H1 (cell line): Measurements from ENCODE around the gene PFN4. TPM values are rescaled to one million over a fixed set of nuclear protein-coding genes. Genes with fewer than 3 reads are reported as not detected.

ENCODE experiments used
- CTCF ChIA-PET: fragments of 300-600 bp; sonication (Branson Sonifier 250); formaldehyde crosslinking; loops from one replicate; lab custom pipeline; 2021; ENCODE audit not compliant: partially characterized antibody; lab: Charles Lee
- POLR2A ChIA-PET: fragments of 300-600 bp; sonication (Branson Sonifier 250); formaldehyde crosslinking; loops from one replicate; lab custom pipeline; 2021; ENCODE audit warnings: inconsistent platforms; ENCODE audit not compliant: partially characterized antibody; lab: Charles Lee
- DNase-seq, 2 experiments: peaks; one replicate each; pipeline versions ENCODE4 v3.0.0 to v3.0.0-alpha.2; 2010 to 2022; ENCODE audit warnings: low spot score in 2 of 2, low read depth in 1 of 2, mixed read lengths in 1 of 2
- FAIRE-seq: peaks from 2 replicates; lab custom pipeline; 2011; peaks lifted over from hg19 to GRCh38; lab: Jason Lieb, UNC
- H2AFZ ChIP-seq: 2 replicates; pipeline ENCODE4 v1.8.1; 2012; ENCODE audit warnings: low read length, inconsistent platforms
- H2AK5ac ChIP-seq: 2 replicates; pipeline ENCODE4 v1.6.1; 2013; ENCODE audit warnings: low read depth, low read length
- H2BK120ac ChIP-seq: replicated peaks from 2 replicates; pipeline ENCODE3; 2013; ENCODE audit warnings: low read depth, low read length, inconsistent platforms
- H2BK12ac ChIP-seq: 2 replicates; pipeline ENCODE4 v1.6.1; 2013; ENCODE audit warnings: low read depth, low read length
- H2BK15ac ChIP-seq: 2 replicates; pipeline ENCODE4 v1.6.1; 2013; ENCODE audit warnings: low read length
- H2BK20ac ChIP-seq: 2 replicates; pipeline ENCODE4 v1.6.1; 2013; ENCODE audit warnings: low read length
- H2BK5ac ChIP-seq: 2 replicates; pipeline ENCODE4 v1.6.1; 2013; ENCODE audit warnings: low read depth, low read length
- H3K14ac ChIP-seq: 2 replicates; pipeline ENCODE4 v1.6.1; 2013; ENCODE audit warnings: inconsistent platforms; ENCODE audit not compliant: insufficient read length
- H3K18ac ChIP-seq: 2 replicates; pipeline ENCODE4 v1.6.1; 2013; ENCODE audit warnings: low read length; ENCODE audit errors: extremely low read depth
- H3K23ac ChIP-seq: 2 replicates; pipeline ENCODE4 v1.6.1; 2013; ENCODE audit warnings: inconsistent platforms; ENCODE audit not compliant: insufficient read length
- H3K23me2 ChIP-seq: 2 replicates; pipeline ENCODE4 v1.6.1; 2013; ENCODE audit warnings: low read depth, low read length
- H3K27ac ChIP-seq: 2 replicates; pipeline ENCODE4 v1.6.1; 2011; ENCODE audit warnings: low read depth, low read length, inconsistent platforms
- H3K27me3 ChIP-seq, 4 experiments: replicated peaks in 1 of 4; 1 replicate in 1 of 4; 2 replicates in 3 of 4; pipeline versions ENCODE4 v1.6.1 to v1.8.1; 2011 to 2013; ENCODE audit warnings: low read length in 3 of 4, mild to moderate bottlenecking in 3 of 4, inconsistent platforms in 2 of 4, mixed read lengths in 2 of 4, moderate library complexity in 1 of 4; ENCODE audit not compliant: control insufficient read depth in 3 of 4, insufficient read depth in 3 of 4; ENCODE audit errors: extremely low read depth in 1 of 4
- H3K36me3 ChIP-seq, 4 experiments: 2 replicates each; pipeline versions ENCODE4 v1.6.1 to v1.8.1; 2011 to 2013; ENCODE audit warnings: mild to moderate bottlenecking in 4 of 4, low read length in 3 of 4, moderate library complexity in 2 of 4, control low read depth in 1 of 4, inconsistent platforms in 1 of 4; ENCODE audit not compliant: insufficient read depth in 4 of 4, control insufficient read depth in 2 of 4
- H3K4ac ChIP-seq: replicated peaks from 2 replicates; pipeline ENCODE3; 2013; ENCODE audit warnings: low read length, low read depth, mixed read lengths, inconsistent platforms; ENCODE audit not compliant: insufficient read length
- H3K4me1 ChIP-seq, 4 experiments: replicated peaks in 1 of 4; 1 replicate in 1 of 4; 2 replicates in 3 of 4; pipeline versions ENCODE4 v1.6.1 to v1.8.1; 2011 to 2013; ENCODE audit warnings: low read length in 3 of 4, inconsistent platforms in 2 of 4, mixed read lengths in 1 of 4; ENCODE audit not compliant: insufficient read depth in 4 of 4, control insufficient read depth in 3 of 4
- H3K4me2 ChIP-seq, 2 experiments: 2 replicates each; pipeline versions ENCODE4 v1.6.1 to v1.8.1; 2011 to 2013; ENCODE audit warnings: low read depth in 2 of 2, low read length in 2 of 2, control low read depth in 1 of 2, inconsistent platforms in 1 of 2, mild to moderate bottlenecking in 1 of 2; ENCODE audit not compliant: insufficient read depth in 1 of 2
- H3K4me3 ChIP-seq, 4 experiments: fragments of 200-600, 300-600 bp in 1 of 4; sonication (generic), shearing (Covaris generic), sonication (Bioruptor Twin) in 1 of 4; 2 replicates each; pipeline versions ENCODE4 v1.5.1 to v1.8.1; 2011 to 2016; ENCODE audit warnings: low read length in 4 of 4, low read depth in 3 of 4, control low read depth in 2 of 4, inconsistent platforms in 2 of 4, mild to moderate bottlenecking in 2 of 4, mixed read lengths in 1 of 4, moderate library complexity in 1 of 4; ENCODE audit not compliant: insufficient read depth in 2 of 4; ENCODE audit errors: extremely low read depth in 1 of 4
- H3K56ac ChIP-seq: replicated peaks from 2 replicates; pipeline ENCODE3; 2013; ENCODE audit warnings: low read depth, mild to moderate bottlenecking, mixed read lengths, low read length, inconsistent platforms; ENCODE audit not compliant: insufficient read length
- H3K79me1 ChIP-seq: 2 replicates; pipeline ENCODE4 v1.6.1; 2013; ENCODE audit warnings: low read depth, low read length, control low read depth
- H3K79me2 ChIP-seq, 2 experiments: 2 replicates each; pipeline versions ENCODE4 v1.6.1 to v1.8.1; 2012 to 2013; ENCODE audit warnings: low read length in 2 of 2, mild to moderate bottlenecking in 2 of 2, inconsistent platforms in 1 of 2; ENCODE audit not compliant: insufficient read depth in 2 of 2, control insufficient read depth in 1 of 2
- H3K9ac ChIP-seq, 4 experiments: replicated peaks in 1 of 4; 1 replicate in 1 of 4; 2 replicates in 3 of 4; pipeline versions ENCODE4 v1.6.1 to v1.8.1; 2011 to 2013; ENCODE audit warnings: low read depth in 3 of 4, low read length in 3 of 4, control low read depth in 2 of 4, mild to moderate bottlenecking in 2 of 4, moderate library complexity in 2 of 4, inconsistent platforms in 1 of 4; ENCODE audit errors: extremely low read depth in 1 of 4
- H3K9me3 ChIP-seq, 2 experiments: 2 replicates each; pipeline versions ENCODE4 v1.6.1 to v1.8.1; 2012 to 2013; ENCODE audit warnings: mild to moderate bottlenecking in 2 of 2, moderate library complexity in 2 of 2, control low read depth in 1 of 2, inconsistent platforms in 1 of 2, low read depth in 1 of 2, low read length in 1 of 2, mixed read lengths in 1 of 2; ENCODE audit not compliant: insufficient read depth in 2 of 2
- H4K20me1 ChIP-seq, 2 experiments: replicated peaks in 1 of 2; 2 replicates each; pipeline versions ENCODE3 to v1.8.1; 2011 to 2013; ENCODE audit warnings: inconsistent platforms in 2 of 2, low read length in 2 of 2, mild to moderate bottlenecking in 1 of 2; ENCODE audit not compliant: insufficient read depth in 2 of 2, control insufficient read depth in 1 of 2
- H4K5ac ChIP-seq: 2 replicates; pipeline ENCODE4 v1.6.1; 2013; ENCODE audit warnings: low read length, low read depth, mixed read lengths, inconsistent platforms; ENCODE audit not compliant: insufficient read length
- H4K8ac ChIP-seq: 2 replicates; pipeline ENCODE4 v1.8.0; 2013; ENCODE audit warnings: mild to moderate bottlenecking, moderate library complexity, low read length, inconsistent platforms; ENCODE audit not compliant: insufficient read depth; ENCODE audit errors: extremely low read depth
- H4K91ac ChIP-seq: replicated peaks from 2 replicates; pipeline ENCODE3; 2013; ENCODE audit warnings: low read length, mixed read lengths, inconsistent platforms; ENCODE audit not compliant: insufficient read length
- CTCF ChIP-seq, 3 experiments: IDR thresholded peaks; 1 replicate in 2 of 3; 2 replicates in 1 of 3; pipeline versions ENCODE4 v1.5.1 to v1.6.1; 2011; ENCODE audit warnings: low read length in 3 of 3, mild to moderate bottlenecking in 3 of 3, inconsistent platforms in 2 of 3, low read depth in 1 of 3, moderate library complexity in 1 of 3; ENCODE audit not compliant: insufficient read depth in 1 of 3; ENCODE audit errors: control extremely low read depth in 1 of 3
- NANOG ChIP-seq: IDR thresholded peaks from 2 replicates; pipeline ENCODE4 v1.6.1; 2011; ENCODE audit warnings: low read length, low read depth, mild to moderate bottlenecking, inconsistent platforms; ENCODE audit not compliant: insufficient read depth, poor library complexity, severe bottlenecking
- PHF8 ChIP-seq: fragments of 200-600 bp; sonication (generic); conservative IDR thresholded peaks from 2 replicates; pipeline ENCODE4 v1.7.1; 2012; ENCODE audit warnings: low read depth, mild to moderate bottlenecking, inconsistent platforms, low read length, moderate library complexity
- POLR2AphosphoS5 ChIP-seq: IDR thresholded peaks from 2 replicates; pipeline ENCODE4 v1.6.1; 2011; ENCODE audit warnings: low read depth, low read length
- RNF2 ChIP-seq: fragments of 200-900, 300-1000 bp; sonication (generic); IDR thresholded peaks from 2 replicates; pipeline ENCODE4 v1.7.1; 2016; ENCODE audit warnings: borderline replicate concordance, low read depth, mild to moderate bottlenecking, antibody characterized with exemption, low read length; ENCODE audit not compliant: poor library complexity, severe bottlenecking; ENCODE audit errors: missing control alignments
- SP1 ChIP-seq: IDR thresholded peaks from 2 replicates; pipeline ENCODE4 v1.6.1; 2011; ENCODE audit warnings: low read depth, low read length
- WGBS, 2 experiments: shearing (Covaris generic) in 1 of 2; methylation state at CpG; one replicate each; pipeline versions ENCODE4 v1.1.6 to v1.1.7; 2013 to 2015; ENCODE audit warnings: low lambda C conversion rate in 2 of 2, mixed read lengths in 2 of 2, inconsistent platforms in 1 of 2, low coverage in 1 of 2, missing lambda C conversion rate in 1 of 2; ENCODE audit not compliant: insufficient replicate concordance in 2 of 2, insufficient coverage in 1 of 2, insufficient read length in 1 of 2; ENCODE audit errors: extremely low coverage in 1 of 2, missing lambda C conversion rate in 1 of 2; 5-methylcytosine and 5-hydroxymethylcytosine counted together
- polyA plus RNA-seq, 7 experiments: library from polyadenylated mRNA; depleted of rRNA in 3 of 7; stranded (reverse) in 5 of 7; unstranded in 2 of 7; fragments of >200 nt in 5 of 7; fragments of 200-250 nt in 2 of 7; gene quantifications; 1 replicate in 5 of 7; 2 replicates in 1 of 7; 4 replicates in 1 of 7; pipeline versions ENCODE4 v1.2.1 to v1.2.3, GENCODE V29; 2011 to 2013; ENCODE audit warnings: missing spikeins in 2 of 7, mixed read lengths in 2 of 7
- total RNA-seq: library from RNA; stranded (reverse); fragmentation: NEBNext Ultra II Directional; extraction: Animal tissue kit (Norgen Biotek cat#: 25700); gene quantifications from 2 replicates; pipeline ENCODE4 v1.2.1, GENCODE V29; 2021

The PFN4 gene
- total and polyA plus RNA-seq, 2 of the 8 experiments (the other 6 are each of a cell fraction or from before 2014, with no cell fraction given), result not detected

GRCh38 chr2:24077535-24077877 is 45.6 kb downstream of the PFN4 start:
- H3K79me1 ChIP-seq, result no peaks in the 10 kb centered on the region
- H3K23ac ChIP-seq, result no peak overlapping the region
- H3K14ac ChIP-seq, result no peak overlapping the region
- H4K91ac ChIP-seq, result no peak overlapping the region
- peak overlapping the region; percentile 58 to 74 (median 69) for H3K4me3 ChIP-seq
- H2BK15ac ChIP-seq, result no peak overlapping the region
- DNase-seq, result no peak
- no peaks in the 10 kb centered on the region for H4K20me1 ChIP-seq
- 48% methylated on average over 9 of the region's 9 CpGs; no CpG with 5 or more reads in 1 of the 2 experiments for WGBS, 2 experiments
- TF ChIP-seq SP1 (no peak), PHF8 (0 out of 2 replicates have a peak, but pooled peaks have one; percentile 1), NANOG (no peak), CTCF (IDR thresholded peaks at IDR 0.05; ENCODE audit: control extremely low read depth in 1 of 3, insufficient read depth in 1 of 3, low read depth in 1 of 3, low read length in 3 of 3) (no peak), RNF2 (no peak), POLR2AphosphoS5 (0 out of 2 replicates have a peak, but pooled peaks have one; percentile 4)
- TF ChIP-seq, all 59 proteins: peak for 2
- peak overlapping the region; percentile 66 for H2BK5ac ChIP-seq
- H4K5ac ChIP-seq, result no peak overlapping the region
- H2BK20ac ChIP-seq, result no peak overlapping the region
- H3K18ac ChIP-seq, result peak overlapping the region; percentile 60; the same call in 1 of the 2 replicates
- no peak overlapping the region for H2AK5ac ChIP-seq
- no peak overlapping the region for H3K56ac ChIP-seq
- H3K23me2 ChIP-seq, result peaks cover 5% of the 10 kb centered on the region; the same call in 1 of the 2 replicates
- H2BK120ac ChIP-seq, result no peak overlapping the region
- no peaks in the 10 kb centered on the region for H3K27me3 ChIP-seq
- H2AFZ ChIP-seq, result no peak overlapping the region
- H3K4me1 ChIP-seq, result peaks cover 0 to 7% (median 2%) of the 10 kb centered on the region in 4 experiments; a peak in 4 of 7 replicates
- H3K9ac ChIP-seq, result peak overlapping the region in 3 of 4 experiments; percentile 64 to 73 (median 72); a peak in 6 of 7 replicates
- no peak overlapping the region for H4K8ac ChIP-seq
- CTCF ChIA-PET, result no interaction called here
- H3K4ac ChIP-seq, result no peak overlapping the region
- H3K4me2 ChIP-seq, result peak overlapping the region; percentile 83 to 84
- FAIRE-seq, result no peak
- H3K36me3 ChIP-seq, result peaks cover 10 to 28% (median 23%) of the 10 kb centered on the region in 4 experiments; a peak in 7 of 8 replicates
- no peak overlapping the region for H2BK12ac ChIP-seq
- no peaks in the 10 kb centered on the region for H3K9me3 ChIP-seq
- peaks cover 0 to 21% of the 10 kb centered on the region in 2 experiments; a peak in 2 of 4 replicates for H3K79me2 ChIP-seq
- no peak overlapping the region for H3K27ac ChIP-seq
- POLR2A ChIA-PET, result interaction anchor here (0.7 to 2.1 kb wide), 3 partner anchors 17 to 93 kb away, joined by 3 to 22 read pairs (median 5); partner anchors contain the start of gene WDCP
